Mammary epithelial cell (primary cell): ENCODE results near the gene SMIM41.

Source experiments
- CTCF ChIP-seq, 2 donors: IDR thresholded peaks in 1 of 2; conservative IDR thresholded peaks in 1 of 2; 2 replicates each; pipeline ENCODE4 v1.5.1; 2011 to 2012; ENCODE audit warnings: inconsistent platforms in 2 of 2, low read length in 2 of 2, mild to moderate bottlenecking in 2 of 2, control low read depth in 1 of 2, low read depth in 1 of 2; ENCODE audit not compliant: insufficient read depth in 1 of 2; ENCODE audit errors: extremely low read depth in 1 of 2
- EZH2 ChIP-seq: IDR thresholded peaks from 2 replicates; pipeline ENCODE4 v1.6.1; 2012; ENCODE audit warnings: low read length, inconsistent platforms, borderline replicate concordance

GRCh38 chr12:52076811-52077210, 2.7 kb upstream of the SMIM41 start:
- TF ChIP-seq CTCF (conservative IDR thresholded peaks at IDR 0.05 in 1 of 2, IDR thresholded peaks at IDR 0.05 in 1 of 2; ENCODE audit: extremely low read depth in 1 of 2, insufficient read depth in 1 of 2, low read depth in 1 of 2, low read length in 2 of 2): no peak
- TF ChIP-seq EZH2: no peak
